ENCODE results near the gene PACS1.

PACS1 gene

GRCh38 chr11:66190786-66191185 is 120.7 kb downstream of the PACS1 start:
- DNase-seq, result no peak

GRCh38 chr11:66192181-66192863 is 122.2 kb downstream of the PACS1 start:
- DNase-seq, result no peak

GRCh38 chr11:66194391-66194790 is 124.3 kb downstream of the PACS1 start:
- DNase-seq, result no peak

- DNase-seq, result no peak
Measured at GRCh38 chr11:66195867-66196266, 125.8 kb downstream of the PACS1 start.

- DNase-seq, result no peak
Measured at GRCh38 chr11:66203847-66204246, 133.8 kb downstream of the PACS1 start.

GRCh38 chr11:66204412-66204811 is 134.3 kb downstream of the PACS1 start:
- DNase-seq, result no peak

- no peak for DNase-seq
Measured at GRCh38 chr11:66207816-66208215, 137.7 kb downstream of the PACS1 start.

- no peak for DNase-seq
Measured at GRCh38 chr11:66211100-66211499, 141.0 kb downstream of the PACS1 start.

GRCh38 chr11:66216911-66217310 is 146.8 kb downstream of the PACS1 start:
- no peak for DNase-seq

- DNase-seq, result no peak
Measured at GRCh38 chr11:66218036-66218435, 148.0 kb downstream of the PACS1 start.

GRCh38 chr11:66218846-66219620 is 149.0 kb downstream of the PACS1 start:
- DNase-seq, result no peak

- DNase-seq, result no peak
Measured at GRCh38 chr11:66219846-66220565, 149.9 kb downstream of the PACS1 start.

- DNase-seq, result no peak
Measured at GRCh38 chr11:66220566-66220935, 150.5 kb downstream of the PACS1 start.

- DNase-seq, result no peak
Measured at GRCh38 chr11:66221012-66221411, 150.9 kb downstream of the PACS1 start.

- DNase-seq, result no peak
Measured at GRCh38 chr11:66221726-66222236, 151.7 kb downstream of the PACS1 start.

GRCh38 chr11:66222358-66223149 is 152.5 kb downstream of the PACS1 start:
- DNase-seq, result peak; percentile 89 to 90

- no peak for DNase-seq
Measured at GRCh38 chr11:66224226-66224855, 154.3 kb downstream of the PACS1 start.

GRCh38 chr11:66225066-66225465 is 155.0 kb downstream of the PACS1 start:
- no peak for DNase-seq

- DNase-seq, result no peak
Measured at GRCh38 chr11:66226101-66226500, 156.0 kb downstream of the PACS1 start.

- no peak for DNase-seq
Measured at GRCh38 chr11:66227700-66228099, 157.6 kb downstream of the PACS1 start.

- DNase-seq, result no peak
Measured at GRCh38 chr11:66228521-66228920, 158.4 kb downstream of the PACS1 start.

GRCh38 chr11:66230156-66230555 is 160.1 kb downstream of the PACS1 start:
- no peak for DNase-seq
